SU-DHL-6 (cell line): ENCODE results near the gene ITGA11.

Source experiments
- H2AFZ ChIP-seq: fragments of 200-600 bp; sonication (generic); 2 replicates; pipeline ENCODE4 v1.6.1; 2014; ENCODE audit warnings: low read depth, mild to moderate bottlenecking, moderate library complexity, mixed read lengths, antibody characterized with exemption, low read length; ENCODE audit not compliant: severe bottlenecking
- H3F3A ChIP-seq: fragments of 200-600 bp; shearing (Covaris generic); 2 replicates; pipeline ENCODE4 v1.6.0; 2016; ENCODE audit warnings: antibody characterized with exemption, mild to moderate bottlenecking; ENCODE audit not compliant: insufficient read depth
- H3K27ac ChIP-seq: fragments of 200-600 bp; sonication (generic); 2 replicates; pipeline ENCODE4 v1.5.1; 2016; ENCODE audit warnings: low read depth, mild to moderate bottlenecking, low read length, moderate library complexity, mixed read lengths
- H3K27me3 ChIP-seq: fragments of 200-600 bp; sonication (generic), shearing (Covaris generic); 2 replicates; pipeline ENCODE4 v1.6.0; 2014; ENCODE audit warnings: mild to moderate bottlenecking, low read length
- H3K36me3 ChIP-seq: fragments of 200-600 bp; sonication (generic); 2 replicates; pipeline ENCODE4 v1.6.1; 2014; ENCODE audit warnings: mild to moderate bottlenecking, low read length, mixed read lengths
- H3K4me2 ChIP-seq: fragments of 300-600, 200-600 bp; shearing (Covaris generic), sonication (generic); 2 replicates; pipeline ENCODE4 v1.6.0; 2014; ENCODE audit warnings: low read length, low read depth, mild to moderate bottlenecking; ENCODE audit not compliant: poor library complexity, severe bottlenecking
- H3K4me3 ChIP-seq: fragments of 200-600 bp; sonication (generic); 2 replicates; pipeline ENCODE4 v1.5.1; 2014; ENCODE audit warnings: antibody characterized with exemption, low read length, mild to moderate bottlenecking, mixed read lengths; ENCODE audit not compliant: insufficient read depth, poor library complexity, severe bottlenecking
- H3K79me2 ChIP-seq: fragments of 200-600 bp; sonication (generic); 2 replicates; pipeline ENCODE4 v1.6.1; 2014; ENCODE audit warnings: mild to moderate bottlenecking, low read length, moderate library complexity; ENCODE audit not compliant: insufficient read depth
- H3K9ac ChIP-seq: fragments of 200-600 bp; sonication (generic); 2 replicates; pipeline ENCODE4 v1.7.0; 2014; ENCODE audit warnings: mild to moderate bottlenecking, low read length
- H3K9me2 ChIP-seq: fragments of 200-600 bp; sonication (generic); replicated peaks from 2 replicates; pipeline ENCODE4 v1.6.1; 2014; ENCODE audit warnings: low read length; ENCODE audit not compliant: insufficient read depth
- H3K9me3 ChIP-seq: fragments of 200-600 bp; sonication (generic); 2 replicates; pipeline ENCODE4 v1.6.1; 2014; ENCODE audit warnings: low read length, mixed read lengths; ENCODE audit not compliant: insufficient read depth
- H4K20me1 ChIP-seq: fragments of 200-600 bp; sonication (generic); 2 replicates; pipeline ENCODE4 v1.6.1; 2014; ENCODE audit warnings: low read depth, mild to moderate bottlenecking, antibody characterized with exemption, low read length, moderate library complexity, mixed read lengths
- CTCF ChIP-seq: fragments of 200-600 bp; sonication (generic); IDR thresholded peaks from one replicate; pipeline ENCODE4 v1.5.1; 2017; ENCODE audit warnings: antibody characterized with exemption, mild to moderate bottlenecking, low read length, moderate library complexity; ENCODE audit not compliant: insufficient read depth, poor library complexity, severe bottlenecking
- EZH2phosphoT487 ChIP-seq: fragments of 200-600 bp; sonication (generic), shearing (Covaris generic); conservative IDR thresholded peaks from 2 replicates; pipeline ENCODE4 v1.6.1; 2018; ENCODE audit warnings: mild to moderate bottlenecking, antibody characterized with exemption, low read length, moderate library complexity, mixed read lengths

Gene ITGA11

GRCh38 chr15:68310178-68310803 lies 121.7 kb downstream of the ITGA11 start:
- no peaks in the 10 kb centered on the region for H3K79me2 ChIP-seq
- no peaks in the 10 kb centered on the region for H3K9me2 ChIP-seq
- no peak overlapping the region for H3K9ac ChIP-seq
- no peak overlapping the region for H2AFZ ChIP-seq
- H3K4me2 ChIP-seq, result no peak overlapping the region
- no peak overlapping the region for H3K4me3 ChIP-seq
- H3K27ac ChIP-seq, result no peak overlapping the region
- H3K27me3 ChIP-seq, result no peaks in the 10 kb centered on the region
- TF ChIP-seq EZH2phosphoT487 (no peak), CTCF (no peak)
- H3F3A ChIP-seq, result no peaks in the 10 kb centered on the region
- no peaks in the 10 kb centered on the region for H3K9me3 ChIP-seq
- no peaks in the 10 kb centered on the region for H3K36me3 ChIP-seq
- no peaks in the 10 kb centered on the region for H4K20me1 ChIP-seq

- no peak overlapping the region for H3K4me2 ChIP-seq
- H4K20me1 ChIP-seq, result no peaks in the 10 kb centered on the region
- no peaks in the 10 kb centered on the region for H3F3A ChIP-seq
- no peaks in the 10 kb centered on the region for H3K9me2 ChIP-seq
- H3K79me2 ChIP-seq, result no peaks in the 10 kb centered on the region
- no peak overlapping the region for H3K4me3 ChIP-seq
- no peak overlapping the region for H2AFZ ChIP-seq
- no peaks in the 10 kb centered on the region for H3K36me3 ChIP-seq
- H3K27me3 ChIP-seq, result no peaks in the 10 kb centered on the region
- TF ChIP-seq CTCF, result no peak
- no peak for TF ChIP-seq EZH2phosphoT487
- no peak overlapping the region for H3K27ac ChIP-seq
- no peak overlapping the region for H3K9ac ChIP-seq
- no peaks in the 10 kb centered on the region for H3K9me3 ChIP-seq
Measured at GRCh38 chr15:68309024-68309423, 122.9 kb downstream of the ITGA11 start.

- Histone ChIP-seq H3K4me2 (no peak overlapping the region), H3K27ac (no peak overlapping the region), H3K9ac (no peak overlapping the region), H3K79me2 (no peaks in the 10 kb centered on the region), H3F3A (no peaks in the 10 kb centered on the region), H3K27me3 (no peaks in the 10 kb centered on the region), H3K9me3 (no peaks in the 10 kb centered on the region), H2AFZ (no peak overlapping the region), H4K20me1 (no peaks in the 10 kb centered on the region), H3K36me3 (no peaks in the 10 kb centered on the region), H3K4me3 (no peak overlapping the region), H3K9me2 (no peaks in the 10 kb centered on the region)
- TF ChIP-seq CTCF, result no peak
- TF ChIP-seq EZH2phosphoT487, result no peak
Measured at GRCh38 chr15:68307131-68307928, 124.6 kb downstream of the ITGA11 start.
